ENCODE results near the gene EML4. TPM values are rescaled to one million over a fixed set of nuclear protein-coding genes. Genes with fewer than 3 reads are reported as not detected.

EML4 gene
- total and polyA plus RNA-seq, 10 of the 15 experiments (the other 5 are each of a cell fraction or from before 2014, with no cell fraction given), result 23.1 to 91.3 (median 77.4) TPM

- TF ChIP-seq ZNF687 (IDR thresholded peaks at IDR 0.05) (no peak), SREBF1 (IDR thresholded peaks at IDR 0.05; ENCODE audit: low read length) (no peak), HSF1 (IDR thresholded peaks at IDR 0.05; ENCODE audit: low read depth, low read length) (no peak), ASH2L (IDR thresholded peaks at IDR 0.05; ENCODE audit: borderline replicate concordance, low read depth) (no peak), YBX1 (IDR thresholded peaks at IDR 0.05) (no peak), RELA (IDR thresholded peaks at IDR 0.05; ENCODE audit: borderline replicate concordance, partially characterized antibody) (no peak), SRF (IDR thresholded peaks at IDR 0.05; ENCODE audit: low read depth in 2 of 2, low read length in 2 of 2) (no peak), PRDM15 (CRISPR knock-in tag; IDR thresholded peaks at IDR 0.05) (no peak), SKIL (IDR thresholded peaks at IDR 0.05; ENCODE audit: low read depth, poor library complexity, severe bottlenecking) (no peak), DPF2 (IDR thresholded peaks at IDR 0.05) (no peak), HCFC1 (IDR thresholded peaks at IDR 0.05; ENCODE audit: low read length) (no peak), STAT1 (conservative IDR thresholded peaks at IDR 0.05) (no peak), EGR1 (IDR thresholded peaks at IDR 0.05; ENCODE audit: borderline replicate concordance in 1 of 2, low read depth in 2 of 2, low read length in 2 of 2) (peak in 1 of 2 experiments; percentile 83; a peak in 1 of 3 replicates), SMAD1 (IDR thresholded peaks at IDR 0.05; ENCODE audit: low read depth, partially characterized antibody) (no peak), HDGF (IDR thresholded peaks at IDR 0.05) (no peak), GABPA (IDR thresholded peaks at IDR 0.05; ENCODE audit: low read depth) (no peak), SMC3 (IDR thresholded peaks at IDR 0.05; ENCODE audit: borderline replicate concordance, low read length) (no peak), POLR2AphosphoS5 (IDR thresholded peaks at IDR 0.05; ENCODE audit: low read length) (no peak), KDM1A (IDR thresholded peaks at IDR 0.05; ENCODE audit: borderline replicate concordance) (no peak)
These were observed 83.3 kb downstream of the EML4 start (continued) for GRCh38 chr2:42252464-42252863.
